Right ventricle myocardium superior (tissue), 1 donor: ENCODE results near the gene LRP10. TPM values are rescaled to one million over a fixed set of nuclear protein-coding genes. Genes with fewer than 3 reads are reported as not detected.
"Not testable (repeated sequence)": the region's sequence is repeated elsewhere in the genome, so short reads cannot be mapped to it uniquely, and the experiment has no call there.

Source experiments
- ATAC-seq: fragments of 200-7000 bp; cut with Tn5 transposase; one replicate; pipeline ENCODE4 v1.9.1; 2020; ENCODE audit warnings: mild to moderate bottlenecking; ENCODE audit not compliant: poor library complexity
- DNase-seq: peaks from one replicate; pipeline ENCODE4 v3.0.0-alpha.2; 2020
- intact Hi-C: fragments of 100-400 bp; cut with DNase I; formaldehyde crosslinking; loops from one replicate; pipeline ENCODE4 v1.11.2; 2022
- total RNA-seq: library from RNA; stranded (reverse); fragmentation: NEBNext Ultra II Directional; extraction: Animal tissue kit (Norgen Biotek cat#: 25700); gene quantifications from one replicate; pipeline ENCODE4 v1.2.1, GENCODE V29; 2021
- donor health status: DM: no; HTN: yes; CAD: no; lungs with severe emphysema.

LRP10 gene
- total RNA-seq, 1 donor from 2014 or later: 50.8 TPM

DNA sequence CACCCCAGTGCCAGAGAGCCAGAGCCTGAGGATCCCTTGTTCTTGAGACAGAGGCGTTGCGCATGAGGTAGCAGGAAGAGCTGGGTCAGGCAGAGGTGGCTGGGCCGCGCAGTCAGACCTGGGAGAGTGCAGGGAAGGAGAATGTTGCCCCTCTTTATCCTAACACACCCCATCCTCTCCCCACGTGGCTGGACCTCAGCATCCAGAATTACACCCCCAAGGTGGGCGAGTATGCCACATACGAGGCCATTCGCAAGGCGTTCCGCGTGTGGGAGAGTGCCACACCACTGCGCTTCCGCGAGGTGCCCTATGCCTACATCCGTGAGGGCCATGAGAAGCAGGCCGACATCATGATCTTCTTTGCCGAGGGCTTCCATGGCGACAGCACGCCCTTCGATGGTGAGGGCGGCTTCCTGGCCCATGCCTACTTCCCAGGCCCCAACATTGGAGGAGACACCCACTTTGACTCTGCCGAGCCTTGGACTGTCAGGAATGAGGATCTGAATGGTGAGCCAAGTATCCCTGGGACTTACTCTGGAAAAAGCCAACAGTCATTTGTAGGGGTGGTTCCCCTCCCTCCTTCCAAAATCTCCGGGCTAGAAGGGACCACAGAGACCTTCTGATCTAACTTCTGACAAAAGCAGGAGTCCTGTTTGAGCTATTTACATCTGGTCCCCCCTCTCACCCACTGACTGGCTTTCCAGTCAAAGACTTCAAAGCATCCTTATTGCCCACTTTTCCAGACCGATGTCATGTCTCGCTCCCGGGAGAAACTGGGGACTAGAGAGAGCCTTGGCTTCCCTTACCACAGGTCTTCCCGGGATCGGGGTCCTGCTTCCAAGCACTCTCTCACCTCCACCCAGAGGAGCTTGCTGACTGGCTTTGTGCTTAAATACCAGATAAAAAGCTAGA, 29.1 kb upstream of the LRP10 start:
- DNase-seq (no peak), ATAC-seq (no peak)
- intact Hi-C loops: loop anchor here (10.0 kb wide), 1 partner anchor 448 kb away; no protein-coding TSS in a partner anchor

DNA sequence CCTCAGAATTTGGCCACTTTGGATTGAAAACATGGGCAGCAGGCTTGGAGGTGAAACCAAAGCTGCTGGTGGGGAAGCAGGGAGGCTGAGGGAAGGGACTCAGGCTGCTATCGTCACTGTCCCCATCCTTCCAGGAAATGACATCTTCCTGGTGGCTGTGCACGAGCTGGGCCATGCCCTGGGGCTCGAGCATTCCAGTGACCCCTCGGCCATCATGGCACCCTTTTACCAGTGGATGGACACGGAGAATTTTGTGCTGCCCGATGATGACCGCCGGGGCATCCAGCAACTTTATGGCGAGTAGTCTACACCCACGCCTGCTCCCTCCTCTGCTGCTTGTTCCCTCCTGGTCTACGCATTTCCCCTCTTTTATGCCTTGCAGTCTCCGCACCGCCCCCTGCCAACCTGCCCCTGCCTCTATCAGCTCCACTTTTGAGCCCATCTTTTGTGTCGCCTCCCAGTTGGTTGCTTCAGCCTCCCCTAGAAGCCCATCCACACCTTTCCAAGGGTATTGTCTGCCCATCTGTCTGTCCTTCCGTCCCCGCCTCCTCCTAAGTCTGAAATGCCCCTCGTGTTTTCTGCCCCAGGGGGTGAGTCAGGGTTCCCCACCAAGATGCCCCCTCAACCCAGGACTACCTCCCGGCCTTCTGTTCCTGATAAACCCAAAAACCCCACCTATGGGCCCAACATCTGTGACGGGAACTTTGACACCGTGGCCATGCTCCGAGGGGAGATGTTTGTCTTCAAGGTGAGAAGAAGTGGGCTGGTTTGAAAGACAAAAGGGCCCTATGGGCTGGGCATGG, 28.2 kb upstream of the LRP10 start:
- intact Hi-C loops: loop anchor here (10.0 kb wide), 1 partner anchor 449 kb away; no protein-coding TSS in a partner anchor

DNA sequence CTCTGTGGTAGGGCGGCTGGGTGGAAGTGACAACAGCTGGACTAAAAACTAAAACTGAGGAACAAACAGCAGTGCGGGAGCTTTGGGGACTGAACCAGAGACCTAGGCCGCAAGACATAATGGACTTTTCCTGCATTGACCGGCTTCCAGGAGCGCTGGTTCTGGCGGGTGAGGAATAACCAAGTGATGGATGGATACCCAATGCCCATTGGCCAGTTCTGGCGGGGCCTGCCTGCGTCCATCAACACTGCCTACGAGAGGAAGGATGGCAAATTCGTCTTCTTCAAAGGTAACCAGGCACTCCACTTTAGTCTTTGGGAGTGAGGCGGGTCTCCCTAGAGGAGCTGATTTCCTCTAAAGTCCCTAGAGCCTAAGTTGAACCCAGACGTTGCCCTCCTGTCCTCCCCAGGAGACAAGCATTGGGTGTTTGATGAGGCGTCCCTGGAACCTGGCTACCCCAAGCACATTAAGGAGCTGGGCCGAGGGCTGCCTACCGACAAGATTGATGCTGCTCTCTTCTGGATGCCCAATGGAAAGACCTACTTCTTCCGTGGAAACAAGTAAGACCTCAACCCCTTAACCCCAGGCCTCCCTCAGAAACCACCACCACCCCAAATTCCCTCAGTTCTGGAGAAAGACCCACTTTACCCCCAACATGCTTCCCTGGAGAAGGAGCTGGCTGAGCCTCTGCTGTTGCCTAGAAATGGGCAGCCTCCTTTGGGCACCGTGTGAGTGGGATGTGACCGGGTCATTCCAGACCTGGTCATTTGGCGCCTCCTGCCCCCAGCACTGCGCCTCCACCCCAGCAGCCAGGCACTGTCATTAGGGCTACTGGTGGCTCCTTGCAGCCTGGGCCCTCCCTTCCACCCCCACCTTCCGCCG, 27.1 kb upstream of the LRP10 start:
- DNase-seq (no peak), ATAC-seq (no peak)
- intact Hi-C loops: loop anchor here (10.0 kb wide), 1 partner anchor 450 kb away; no protein-coding TSS in a partner anchor

More for the DNA sequence above, 28.2 kb upstream of the LRP10 start:
- ATAC-seq (no peak), DNase-seq (no peak)

DNA sequence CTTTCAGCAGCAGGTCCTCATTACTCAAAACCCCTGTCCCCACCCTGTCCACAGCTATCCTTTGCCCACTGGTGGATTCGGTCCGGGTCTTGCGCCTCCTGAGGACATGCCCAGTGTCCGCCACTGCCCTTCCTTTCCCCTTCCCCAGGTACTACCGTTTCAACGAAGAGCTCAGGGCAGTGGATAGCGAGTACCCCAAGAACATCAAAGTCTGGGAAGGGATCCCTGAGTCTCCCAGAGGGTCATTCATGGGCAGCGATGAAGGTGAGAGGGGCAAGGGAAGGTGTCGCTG, 26.5 kb upstream of the LRP10 start:
- DNase-seq: no peak
- intact Hi-C loops: loop anchor here (10.0 kb wide), 1 partner anchor 450 kb away; no protein-coding TSS in a partner anchor
- ATAC-seq: no peak

DNA sequence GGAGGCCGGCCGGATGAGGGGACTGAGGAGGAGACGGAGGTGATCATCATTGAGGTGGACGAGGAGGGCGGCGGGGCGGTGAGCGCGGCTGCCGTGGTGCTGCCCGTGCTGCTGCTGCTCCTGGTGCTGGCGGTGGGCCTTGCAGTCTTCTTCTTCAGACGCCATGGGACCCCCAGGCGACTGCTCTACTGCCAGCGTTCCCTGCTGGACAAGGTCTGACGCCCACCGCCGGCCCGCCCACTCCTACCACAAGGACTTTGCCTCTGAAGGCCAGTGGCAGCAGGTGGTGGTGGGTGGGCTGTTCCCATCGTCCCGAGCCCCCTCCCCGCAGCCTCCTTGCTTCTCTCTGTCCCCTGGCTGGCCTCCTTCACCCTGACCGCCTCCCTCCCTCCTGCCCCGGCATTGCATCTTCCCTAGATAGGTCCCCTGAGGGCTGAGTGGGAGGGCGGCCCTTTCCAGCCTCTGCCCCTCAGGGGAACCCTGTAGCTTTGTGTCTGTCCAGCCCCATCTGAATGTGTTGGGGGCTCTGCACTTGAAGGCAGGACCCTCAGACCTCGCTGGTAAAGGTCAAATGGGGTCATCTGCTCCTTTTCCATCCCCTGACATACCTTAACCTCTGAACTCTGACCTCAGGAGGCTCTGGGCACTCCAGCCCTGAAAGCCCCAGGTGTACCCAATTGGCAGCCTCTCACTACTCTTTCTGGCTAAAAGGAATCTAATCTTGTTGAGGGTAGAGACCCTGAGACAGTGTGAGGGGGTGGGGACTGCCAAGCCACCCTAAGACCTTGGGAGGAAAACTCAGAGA, 25.5 kb upstream of the LRP10 start:
- intact Hi-C loops: loop anchor here (10.0 kb wide), 1 partner anchor 451 kb away; no protein-coding TSS in a partner anchor
- DNase-seq: no peak
- ATAC-seq: no peak

DNA sequence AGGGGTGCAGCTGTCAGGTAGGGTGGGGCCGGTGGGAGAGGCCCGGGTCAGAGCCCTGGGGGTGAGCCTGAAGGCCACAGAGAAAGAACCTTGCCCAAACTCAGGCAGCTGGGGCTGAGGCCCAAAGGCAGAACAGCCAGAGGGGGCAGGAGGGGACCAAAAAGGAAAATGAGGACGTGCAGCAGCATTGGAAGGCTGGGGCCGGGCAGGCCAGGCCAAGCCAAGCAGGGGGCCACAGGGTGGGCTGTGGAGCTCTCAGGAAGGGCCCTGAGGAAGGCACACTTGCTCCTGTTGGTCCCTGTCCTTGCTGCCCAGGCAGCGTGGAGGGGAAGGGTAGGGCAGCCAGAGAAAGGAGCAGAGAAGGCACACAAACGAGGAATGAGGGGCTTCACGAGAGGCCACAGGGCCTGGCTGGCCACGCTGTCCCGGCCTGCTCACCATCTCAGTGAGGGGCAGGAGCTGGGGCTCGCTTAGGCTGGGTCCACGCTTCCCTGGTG, 24.7 kb upstream of the LRP10 start:
- intact Hi-C loops: loop anchor here (10.0 kb wide), 1 partner anchor 452 kb away; no protein-coding TSS in a partner anchor
- ATAC-seq: no peak

DNA sequence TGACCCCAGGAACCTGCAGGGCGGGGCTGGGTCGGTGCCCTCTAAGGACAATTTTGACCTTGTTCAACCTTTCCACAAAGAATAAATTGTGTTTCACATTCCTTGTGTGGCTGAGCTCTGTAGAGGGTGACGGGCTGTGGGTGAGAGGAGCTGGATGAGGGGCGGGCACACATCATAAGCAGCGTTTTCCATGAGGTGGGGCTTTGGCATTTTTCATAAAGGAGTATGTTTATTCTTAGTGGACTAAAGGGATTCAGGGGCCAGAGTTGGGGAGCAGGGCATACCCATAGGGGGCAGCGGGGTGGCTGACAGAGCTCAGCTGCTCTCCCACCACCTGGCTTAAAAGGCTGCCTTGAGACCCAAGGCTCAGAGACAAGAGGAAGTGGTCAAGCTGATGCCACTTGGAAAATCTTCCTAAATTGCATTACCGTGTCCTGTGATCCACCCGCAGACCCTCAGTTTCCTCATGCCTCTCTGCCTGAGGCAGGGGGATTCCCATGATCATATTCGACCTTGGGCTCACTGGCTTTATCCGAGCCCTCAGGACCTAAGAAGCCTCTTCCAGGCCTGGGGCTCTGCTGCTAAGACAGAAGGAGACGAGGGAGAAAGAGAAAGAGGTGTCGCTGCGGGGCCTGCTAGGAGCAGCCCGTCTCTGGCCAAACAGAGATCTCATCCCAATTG, 23.7 kb upstream of the LRP10 start:
- DNase-seq (no peak), ATAC-seq (no peak)
- intact Hi-C loops: loop anchor here (10.0 kb wide), 1 partner anchor 453 kb away; no protein-coding TSS in a partner anchor

More for the DNA sequence above, 24.7 kb upstream of the LRP10 start:
- DNase-seq: no peak

DNA sequence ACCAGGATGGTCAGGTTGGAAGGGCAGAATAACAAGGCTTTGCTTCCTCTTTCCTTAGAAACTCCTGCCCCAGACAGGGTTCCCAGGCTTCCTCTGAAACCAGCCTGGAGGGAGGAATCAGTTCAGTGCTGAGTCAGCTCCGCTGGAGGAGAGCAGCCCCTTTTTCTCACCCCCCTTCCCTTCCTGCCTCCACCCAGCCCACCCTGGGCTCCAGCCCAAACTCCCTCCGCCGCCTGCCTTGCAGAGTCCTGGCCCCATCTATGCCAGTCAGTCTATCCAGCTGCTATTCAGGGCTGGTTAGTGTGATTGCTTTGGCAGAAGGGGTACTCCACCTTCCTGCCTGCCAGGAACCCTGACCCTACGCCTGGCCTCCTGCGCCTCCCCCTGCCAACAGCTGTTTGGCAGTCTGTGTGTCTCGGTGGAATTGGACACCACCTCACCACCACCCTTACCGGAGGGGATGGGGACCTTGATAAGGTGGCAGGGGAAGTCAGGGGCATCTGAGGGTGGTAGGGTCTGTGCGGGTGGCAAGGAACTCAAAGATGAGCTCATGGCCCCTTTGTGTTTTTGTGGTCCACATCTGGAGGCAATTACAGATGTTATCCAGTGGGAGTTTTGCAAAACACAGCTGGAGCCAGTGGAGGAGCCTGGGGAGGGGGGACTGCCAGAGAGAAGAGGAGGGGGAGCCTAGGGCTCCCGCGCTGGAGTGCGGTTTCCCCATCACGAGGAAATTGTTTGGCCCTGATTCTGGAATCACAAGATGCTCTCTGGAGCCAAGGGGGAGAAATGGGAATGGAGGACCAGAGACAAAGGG, 23.0 kb upstream of the LRP10 start:
- peak; percentile 43 for ATAC-seq
- intact Hi-C loops: loop anchor here (10.0 kb wide), 1 partner anchor 454 kb away; no protein-coding TSS in a partner anchor
- peak; percentile 82 for DNase-seq

DNA sequence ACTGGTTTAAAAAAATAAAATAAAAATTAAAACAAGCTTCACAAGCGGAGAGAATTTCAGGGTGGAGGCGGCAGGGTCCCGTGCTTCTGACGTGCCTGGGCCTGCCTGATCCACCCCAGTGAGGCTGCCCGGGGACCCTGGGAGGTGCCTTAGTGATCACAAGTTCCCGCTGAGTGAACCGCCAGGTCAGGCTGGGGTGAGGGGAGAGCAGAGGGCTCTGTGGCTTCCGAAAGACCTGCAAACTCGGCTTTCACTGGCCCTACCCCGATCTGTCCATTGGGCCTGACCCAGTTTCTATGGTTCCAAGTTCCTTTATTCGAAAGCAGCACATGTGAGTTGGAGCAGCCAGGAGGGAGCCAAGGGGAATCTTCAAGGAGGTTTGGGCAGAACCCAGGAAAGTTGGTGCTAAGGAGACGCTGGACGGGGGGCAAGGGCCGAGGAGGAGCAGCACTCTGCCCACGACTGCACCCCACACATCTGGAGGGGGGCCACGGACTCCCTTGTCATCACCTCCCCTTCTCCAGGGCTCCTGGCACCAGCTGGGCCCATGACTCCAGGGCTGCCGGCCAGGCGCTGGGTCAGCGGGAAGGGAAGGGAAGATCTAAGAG, 22.2 kb upstream of the LRP10 start:
- peak; percentile 40 for ATAC-seq

DNA sequence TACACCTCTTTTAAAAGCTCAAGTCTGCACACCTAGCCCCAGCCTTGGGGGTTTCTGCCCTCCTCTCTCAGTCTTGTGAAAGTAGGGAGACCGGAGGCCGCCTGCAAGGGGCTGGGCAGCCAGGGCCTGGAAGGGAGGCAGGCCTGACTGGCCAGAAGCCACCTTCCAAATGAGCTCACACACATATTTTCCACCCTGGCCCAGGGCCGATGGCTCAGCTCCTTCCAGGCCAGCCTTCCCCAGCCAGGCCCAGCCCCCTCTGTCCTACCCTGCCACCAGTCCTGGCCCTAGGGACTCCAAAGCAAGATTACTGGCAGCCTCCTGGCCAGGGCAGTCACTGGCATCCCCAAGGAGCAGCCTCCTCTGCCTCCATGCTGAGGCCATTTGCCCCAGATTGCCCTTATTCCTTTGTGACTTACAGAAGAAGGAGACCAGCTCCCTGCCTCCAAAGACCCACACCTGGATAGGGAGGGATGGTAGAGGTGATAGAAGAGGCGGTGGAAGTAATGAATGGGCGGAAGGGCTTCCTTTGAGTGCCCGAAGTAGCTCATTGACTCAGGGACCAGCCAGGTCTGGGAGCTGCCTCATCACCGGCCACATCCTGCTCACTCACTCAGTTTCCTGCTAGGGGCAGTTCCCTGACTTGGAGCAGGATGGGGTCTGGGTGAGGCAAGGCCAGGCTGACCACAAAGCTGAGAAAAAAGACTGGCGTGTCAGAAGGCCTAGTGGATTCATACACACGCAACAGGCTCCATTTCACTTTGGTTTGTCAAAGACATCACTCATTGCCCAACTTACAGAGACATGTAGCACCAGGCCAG, 20.4 kb upstream of the LRP10 start:
- peak; percentile 81 for ATAC-seq
- intact Hi-C loops: loop anchor here (10.0 kb wide), 1 partner anchor 296 kb away; no protein-coding TSS in a partner anchor
- DNase-seq: peak; percentile 94

More for the DNA sequence above, 22.2 kb upstream of the LRP10 start:
- intact Hi-C loops: loop anchor here (10.0 kb wide), 1 partner anchor 455 kb away; no protein-coding TSS in a partner anchor
- peak; percentile 79 for DNase-seq

DNA sequence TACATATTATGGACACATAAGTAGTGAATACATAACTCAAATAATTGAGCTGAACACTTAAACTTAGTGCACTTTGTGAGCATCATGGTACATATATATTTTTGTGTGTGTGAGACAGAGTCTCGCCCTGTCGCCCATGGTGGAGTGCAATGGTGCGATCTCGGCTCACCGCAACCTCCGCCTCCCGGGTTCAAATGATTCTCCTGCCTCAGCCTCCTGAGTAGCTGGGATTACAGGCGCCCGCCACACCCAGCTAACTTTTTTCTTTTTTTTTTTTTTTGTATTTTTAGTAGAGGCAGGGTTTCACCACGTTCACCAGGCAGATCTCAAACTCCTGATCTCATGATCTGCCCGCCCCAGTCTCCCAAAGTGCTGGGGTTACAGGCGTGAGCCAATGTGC, 19.4 kb upstream of the LRP10 start:
- peak; percentile 25 for DNase-seq
- ATAC-seq: not testable (repeated sequence)
- intact Hi-C loops: loop anchor here (1.0 to 10.0 kb wide), 2 partner anchors 29 to 297 kb away; no protein-coding TSS in a partner anchor

DNA sequence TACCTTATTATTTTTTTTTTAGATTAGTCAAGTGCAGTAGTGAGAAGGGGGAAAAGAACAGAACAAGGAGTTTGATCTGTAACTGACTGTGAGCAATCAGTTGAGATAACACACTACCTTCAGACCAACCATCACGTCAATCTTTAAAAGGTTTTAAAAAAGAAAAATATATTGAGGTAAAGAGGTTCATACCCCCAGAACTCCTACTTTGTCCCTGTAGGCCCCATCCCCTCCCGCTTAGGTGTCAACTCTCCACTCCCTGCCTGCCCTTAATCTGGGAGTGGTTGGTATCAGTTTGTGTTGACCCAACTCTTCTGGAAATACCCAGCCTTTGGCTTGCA, 19.0 kb upstream of the LRP10 start:
- intact Hi-C loops: loop anchor here (1.0 to 10.0 kb wide), 2 partner anchors 29 to 298 kb away; no protein-coding TSS in a partner anchor
- ATAC-seq: no peak
- no peak for DNase-seq

DNA sequence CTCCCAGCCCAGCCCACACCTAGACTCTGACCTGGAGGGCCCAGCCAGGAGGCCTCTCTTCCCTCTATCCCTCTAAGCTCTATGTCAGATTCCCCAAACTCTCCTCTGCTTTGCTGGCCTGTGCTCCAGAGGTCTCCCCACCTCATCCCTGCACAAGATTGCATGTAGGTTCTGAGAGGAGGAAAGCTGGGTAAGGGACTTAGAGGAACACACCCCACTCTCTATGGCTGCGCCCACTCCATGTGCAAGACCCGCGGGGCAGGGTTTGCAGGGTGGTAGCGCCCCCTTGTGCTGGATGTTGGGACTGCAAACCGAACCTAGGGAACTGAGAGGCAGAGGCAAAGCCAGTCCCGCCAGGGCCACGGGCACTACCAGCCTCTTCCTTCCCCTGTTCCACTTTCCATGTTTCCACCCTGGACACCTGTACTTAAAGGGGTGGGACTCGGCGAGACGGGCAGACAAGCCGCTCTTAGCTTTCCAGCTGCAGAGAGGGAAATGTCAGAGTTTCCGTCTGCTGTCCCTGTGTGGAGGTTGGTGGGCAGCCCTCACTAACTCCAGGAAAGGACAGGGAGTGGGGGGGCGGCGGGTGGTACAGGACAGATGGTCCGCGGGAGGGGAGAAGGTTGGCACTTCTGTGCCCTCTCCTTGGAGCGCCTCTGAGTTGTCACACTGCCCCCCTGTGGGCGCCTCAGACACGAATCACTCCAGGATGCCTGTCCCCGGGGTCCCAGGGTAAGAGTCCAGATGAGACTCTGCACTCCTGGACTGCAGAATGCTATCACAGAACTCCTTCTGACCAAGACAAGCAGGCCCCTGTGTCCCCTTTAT, 18.4 kb upstream of the LRP10 start:
- DNase-seq: peak; percentile 94
- intact Hi-C loops: loop anchor here (1.0 to 10.0 kb wide), 2 partner anchors 30 to 298 kb away; no protein-coding TSS in a partner anchor
- ATAC-seq: peak; percentile 69

DNA sequence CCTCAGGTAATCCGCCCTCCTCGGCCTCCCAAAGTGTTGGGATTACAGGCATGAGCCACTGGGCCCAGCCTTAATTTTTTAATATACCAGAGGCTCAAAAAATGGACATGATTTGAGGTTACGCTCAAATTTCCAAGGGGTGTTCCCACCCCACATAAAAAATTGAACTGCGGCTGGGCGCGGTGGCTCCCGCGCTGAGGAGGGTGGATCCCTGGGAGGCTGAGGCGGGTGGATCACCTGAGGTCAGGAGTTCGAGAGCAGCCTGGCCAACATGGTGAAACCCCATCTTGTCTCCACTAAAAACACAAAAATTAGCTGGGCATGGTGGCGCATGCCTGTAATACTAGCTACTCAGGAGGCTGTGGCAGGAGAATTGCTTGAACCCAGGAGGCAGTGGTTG, 17.2 kb upstream of the LRP10 start:
- DNase-seq, ATAC-seq: not testable (repeated sequence)
- intact Hi-C loops: loop anchor here (10.0 kb wide), 1 partner anchor 299 kb away; no protein-coding TSS in a partner anchor
